ENCODE results near the gene FBXO45.
"Not testable (repeated sequence)": the region's sequence is repeated elsewhere in the genome, so short reads cannot be mapped to it uniquely, and the experiment has no call there.

The FBXO45 gene

GRCh38 chr3:196558476-196558875 is 10.0 kb upstream of the FBXO45 start:
- no peak for FAIRE-seq

- FAIRE-seq, result no peak
These were observed 8.6 kb upstream of the FBXO45 start for GRCh38 chr3:196559826-196560225.

- no peak for FAIRE-seq
These were observed 4.7 kb upstream of the FBXO45 start for GRCh38 chr3:196563721-196564225.

- no peak for FAIRE-seq
These were observed 600 bp downstream of the FBXO45 start for GRCh38 chr3:196569003-196569516.

GRCh38 chr3:196570332-196570731 is 1.9 kb downstream of the FBXO45 start:
- FAIRE-seq, result not testable (repeated sequence)

- FAIRE-seq, result no peak
These were observed 3.9 kb downstream of the FBXO45 start for GRCh38 chr3:196572389-196572788.

- no peak for FAIRE-seq
These were observed 16.7 kb downstream of the FBXO45 start for GRCh38 chr3:196585044-196585757.

- no peak for FAIRE-seq
These were observed 21.8 kb downstream of the FBXO45 start for GRCh38 chr3:196590279-196590678.

GRCh38 chr3:196596355-196596754 is 27.9 kb downstream of the FBXO45 start:
- FAIRE-seq, result no peak

- not testable (repeated sequence) for FAIRE-seq
These were observed 29.7 kb downstream of the FBXO45 start for GRCh38 chr3:196597971-196598733.

- FAIRE-seq, result no peak
These were observed 31.3 kb downstream of the FBXO45 start for GRCh38 chr3:196599734-196600128.

GRCh38 chr3:196600359-196600758 is 31.9 kb downstream of the FBXO45 start:
- FAIRE-seq, result no peak

- no peak for FAIRE-seq
These were observed 34.2 kb downstream of the FBXO45 start for GRCh38 chr3:196602673-196603072.

- no peak for FAIRE-seq
These were observed 35.2 kb downstream of the FBXO45 start for GRCh38 chr3:196603683-196604082.

GRCh38 chr3:196604548-196604947 is 36.1 kb downstream of the FBXO45 start:
- no peak for FAIRE-seq

GRCh38 chr3:196608693-196609092 is 40.2 kb downstream of the FBXO45 start:
- FAIRE-seq, result no peak

- no peak for FAIRE-seq
These were observed 40.9 kb downstream of the FBXO45 start for GRCh38 chr3:196609343-196609775.

- FAIRE-seq, result no peak
These were observed 41.5 kb downstream of the FBXO45 start for GRCh38 chr3:196609805-196610515.

GRCh38 chr3:196611761-196612483 is 43.5 kb downstream of the FBXO45 start:
- FAIRE-seq, result no peak

GRCh38 chr3:196615234-196615633 is 46.8 kb downstream of the FBXO45 start:
- not testable (repeated sequence) for FAIRE-seq

GRCh38 chr3:196617256-196617655 is 48.8 kb downstream of the FBXO45 start:
- no peak for FAIRE-seq

- no peak for FAIRE-seq
These were observed 50.8 kb downstream of the FBXO45 start for GRCh38 chr3:196619223-196619622.

Data from islet of Langerhans (tissue), 1 donor.